CD4-positive, alpha-beta T cell treated with Interleukin-12 subunit alpha and Interleukin-12 subunit beta, for 1 hour (primary cell): Measurements from ENCODE around the gene BPI.
"Not testable (repeated sequence)": the region's sequence is repeated elsewhere in the genome, so short reads cannot be mapped to it uniquely, and the experiment has no call there.

Experiments
- DNase-seq: peaks from one replicate; pipeline ENCODE4 v3.0.0-alpha.2; 2020

Gene BPI

DNA sequence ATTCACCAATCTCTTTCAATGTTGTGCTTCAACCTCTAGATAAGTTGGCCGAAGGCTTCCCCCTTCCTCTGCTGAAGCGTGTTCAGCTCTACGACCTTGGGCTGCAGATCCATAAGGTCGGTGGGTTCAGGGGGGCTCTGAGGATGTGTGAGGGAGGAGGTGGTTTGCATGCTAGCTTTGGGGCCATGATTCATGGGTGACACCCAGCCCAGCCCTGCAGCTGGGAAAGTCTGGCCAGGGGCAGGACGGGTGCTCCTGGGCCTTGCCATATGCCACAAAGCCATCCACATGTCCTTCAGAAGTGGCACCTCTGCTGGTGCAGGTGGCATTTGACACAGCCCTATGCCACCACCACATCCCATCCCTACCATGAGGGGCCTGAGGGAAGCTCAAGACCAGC lies 69.9 kb downstream of the BPI start:
- no peak for DNase-seq

GRCh38 chr20:38377039-38377685 lies 73.2 kb downstream of the BPI start:
- no peak for DNase-seq

GRCh38 chr20:38377838-38378237 lies 73.9 kb downstream of the BPI start:
- not testable (repeated sequence) for DNase-seq

- no peak for DNase-seq
These were observed 79.2 kb downstream of the BPI start for GRCh38 chr20:38383147-38383546.

- no peak for DNase-seq
These were observed 82.0 kb downstream of the BPI start for GRCh38 chr20:38386004-38386403.

GRCh38 chr20:38386851-38387250 lies 82.9 kb downstream of the BPI start:
- no peak for DNase-seq
